IPS-NIHi7 (cell line): ENCODE data around the gene FAM83C.

Source experiments
- DNase-seq: peaks from one replicate; pipeline ENCODE4 v3.0.0; 2012; ENCODE audit warnings: mixed read lengths; ENCODE audit errors: extremely low spot score

The FAM83C gene

GRCh38 chr20:35298264-35298663, 6.0 kb upstream of the FAM83C start:
- no peak for DNase-seq

GRCh38 chr20:35297740-35298139, 5.5 kb upstream of the FAM83C start:
- no peak for DNase-seq

GRCh38 chr20:35297155-35297554, 4.9 kb upstream of the FAM83C start:
- no peak for DNase-seq

- no peak for DNase-seq
These were observed 3.9 kb upstream of the FAM83C start for GRCh38 chr20:35296101-35296554.

- DNase-seq: no peak
These were observed 3.4 kb upstream of the FAM83C start for GRCh38 chr20:35295674-35296073.

GRCh38 chr20:35295058-35295457, 2.8 kb upstream of the FAM83C start:
- no peak for DNase-seq

- no peak for DNase-seq
These were observed 2.1 kb upstream of the FAM83C start for GRCh38 chr20:35294293-35294685.

GRCh38 chr20:35293303-35294292, 1.4 kb upstream of the FAM83C start:
- no peak for DNase-seq

GRCh38 chr20:35292504-35293285, 470 bp upstream of the FAM83C start:
- no peak for DNase-seq

- no peak for DNase-seq
These were observed 1.3 kb downstream of the FAM83C start for GRCh38 chr20:35290887-35291417.

- no peak for DNase-seq
These were observed 1.9 kb downstream of the FAM83C start for GRCh38 chr20:35290186-35290886.

GRCh38 chr20:35288325-35289060, 3.7 kb downstream of the FAM83C start:
- DNase-seq: no peak

GRCh38 chr20:35287509-35288324, 4.5 kb downstream of the FAM83C start:
- DNase-seq: no peak

- DNase-seq: no peak
These were observed 5.2 kb downstream of the FAM83C start for GRCh38 chr20:35286899-35287508.

- no peak for DNase-seq
These were observed 5.9 kb downstream of the FAM83C start for GRCh38 chr20:35286077-35286898.

- no peak for DNase-seq
These were observed 6.5 kb downstream of the FAM83C start for GRCh38 chr20:35285806-35286076.

- no peak for DNase-seq
These were observed 7.0 kb downstream of the FAM83C start for GRCh38 chr20:35284992-35285805.
